PFSK-1 (cell line): ENCODE measurements around the gene SLC9A8.

Experiments used
- POLR2AphosphoS5 ChIP-seq: IDR thresholded peaks from 2 replicates; pipeline ENCODE4 v1.6.1; 2012; ENCODE audit warnings: low read depth, mild to moderate bottlenecking, control low read depth, low read length, moderate library complexity
- REST ChIP-seq, 2 experiments: IDR thresholded peaks; 2 replicates each; pipeline versions ENCODE4 v1.6.1 to v1.8.0; 2011 to 2012; ENCODE audit warnings: low read depth in 2 of 2, low read length in 2 of 2, control low read depth in 1 of 2, inconsistent platforms in 1 of 2, mild to moderate bottlenecking in 1 of 2, moderate library complexity in 1 of 2; ENCODE audit not compliant: insufficient read depth in 1 of 2
- SIN3A ChIP-seq: IDR thresholded peaks from 2 replicates; pipeline ENCODE4 v1.6.1; 2012; ENCODE audit warnings: mild to moderate bottlenecking, low read length, moderate library complexity, borderline replicate concordance; ENCODE audit not compliant: insufficient read depth
- TAF1 ChIP-seq: IDR thresholded peaks from 2 replicates; pipeline ENCODE4 v1.6.1; 2012; ENCODE audit warnings: low read length, control low read depth, borderline replicate concordance; ENCODE audit not compliant: insufficient read depth

- TF ChIP-seq TAF1, result no peak
- no peak for TF ChIP-seq POLR2AphosphoS5
- no peak for TF ChIP-seq REST (IDR thresholded peaks at IDR 0.05; ENCODE audit: insufficient read depth in 1 of 2, low read depth in 2 of 2, low read length in 2 of 2)
- TF ChIP-seq SIN3A, result no peak
Observed at GRCh38 chr20:49899541-49900383, 87.1 kb downstream of the SLC9A8 start.
